HT1080 (cell line): ENCODE measurements around the gene RPL32. TPM values are rescaled to one million over a fixed set of nuclear protein-coding genes. Genes with fewer than 3 reads are reported as not detected.

Experiments used
- DNase-seq: peaks from one replicate; pipeline ENCODE4 v3.0.0-alpha.2; 2015; ENCODE audit warnings: low read depth
- total RNA-seq: library from RNA; depleted of rRNA; stranded (reverse); fragments of >200 nt; shearing (Covaris generic); gene quantifications from 2 replicates; pipeline ENCODE4 v1.2.3, GENCODE V29; 2014

Gene RPL32
- total RNA-seq, 1 experiment from 2014 or later, result 2,901 TPM

DNA sequence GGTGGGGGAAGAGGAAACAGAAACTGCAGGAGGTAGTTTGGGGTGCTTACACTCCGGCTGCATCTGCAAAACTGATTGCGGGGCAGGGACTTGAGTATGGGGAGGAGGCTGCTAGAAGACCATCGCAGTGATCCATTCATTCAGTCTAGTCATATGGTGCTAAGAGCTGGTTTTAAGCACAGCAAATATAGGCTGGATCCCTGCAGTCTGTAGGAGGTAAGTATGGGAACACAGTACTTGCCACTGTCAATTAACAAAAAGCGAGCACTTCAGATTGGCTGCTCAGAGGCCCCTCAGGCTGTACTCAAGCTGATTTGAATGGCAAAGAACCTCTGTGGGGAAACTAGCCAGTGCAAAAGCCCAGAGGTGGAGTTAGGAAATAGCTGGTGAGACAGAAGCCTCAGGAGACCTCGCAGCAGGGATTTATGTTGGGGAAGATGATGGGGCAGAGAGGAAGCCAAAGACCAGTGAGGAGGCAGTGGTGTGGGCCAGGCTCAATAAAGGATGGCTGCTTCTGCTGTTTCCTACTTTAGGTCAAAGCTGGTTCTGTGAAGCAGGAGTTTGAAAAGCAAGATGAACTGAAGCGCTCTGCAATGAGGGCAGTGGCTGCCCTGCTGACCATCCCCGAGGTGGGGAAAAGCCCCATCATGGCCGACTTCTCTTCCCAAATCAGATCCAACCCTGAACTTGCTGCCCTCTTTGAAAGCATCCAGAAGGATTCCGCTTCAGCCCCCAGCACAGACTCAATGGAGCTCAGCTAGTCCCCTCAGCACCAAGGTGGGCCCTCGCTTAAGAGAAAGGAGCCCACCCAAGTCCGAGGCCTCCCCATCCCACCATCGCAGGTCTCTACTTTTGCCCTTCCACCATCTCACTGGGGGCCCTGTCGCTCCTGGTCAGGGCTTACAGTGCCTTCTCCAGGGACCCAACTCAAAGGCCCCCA is 7.9 kb downstream of the RPL32 start:
- DNase-seq, result no peak

DNA sequence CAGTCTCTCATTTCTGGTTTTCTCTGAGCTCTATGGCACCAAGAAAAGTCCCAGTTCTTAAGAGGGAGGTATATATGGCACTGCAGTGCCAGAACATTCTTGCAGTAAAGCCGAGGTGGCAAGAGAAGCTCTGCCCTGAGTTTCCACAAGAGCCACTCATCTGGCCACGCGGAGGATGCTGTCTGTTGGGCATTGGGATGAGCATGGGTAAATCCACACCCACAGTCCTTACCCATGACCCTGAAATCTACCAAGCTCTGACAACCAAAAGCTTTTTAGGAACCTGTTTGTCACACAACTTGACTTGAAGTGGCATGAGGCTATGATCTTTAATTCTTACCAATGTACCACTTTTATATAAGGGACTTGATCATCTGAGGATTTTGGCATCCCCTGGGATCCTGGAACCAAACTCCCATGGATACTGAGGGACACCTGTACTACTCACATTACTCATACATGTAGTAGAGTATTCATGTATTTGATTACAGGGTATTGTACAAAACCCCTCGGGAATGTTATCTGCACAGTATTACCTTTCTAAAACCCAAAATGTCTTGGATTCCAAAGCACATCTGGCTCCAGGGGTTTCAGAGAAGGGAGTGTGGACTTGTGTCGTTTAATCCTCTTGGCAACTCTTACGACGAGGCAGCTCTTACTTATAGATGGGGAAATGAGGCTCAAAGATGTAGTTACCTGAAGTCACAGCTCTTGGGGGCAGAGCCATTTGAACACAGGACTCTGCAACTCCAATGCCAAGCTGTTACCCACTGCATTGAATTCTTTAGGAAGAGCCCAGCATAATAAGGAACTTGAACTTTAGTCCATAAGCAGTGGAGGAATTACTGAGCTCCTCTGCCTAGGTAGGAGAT is 8.8 kb downstream of the RPL32 start:
- no peak for DNase-seq

DNA sequence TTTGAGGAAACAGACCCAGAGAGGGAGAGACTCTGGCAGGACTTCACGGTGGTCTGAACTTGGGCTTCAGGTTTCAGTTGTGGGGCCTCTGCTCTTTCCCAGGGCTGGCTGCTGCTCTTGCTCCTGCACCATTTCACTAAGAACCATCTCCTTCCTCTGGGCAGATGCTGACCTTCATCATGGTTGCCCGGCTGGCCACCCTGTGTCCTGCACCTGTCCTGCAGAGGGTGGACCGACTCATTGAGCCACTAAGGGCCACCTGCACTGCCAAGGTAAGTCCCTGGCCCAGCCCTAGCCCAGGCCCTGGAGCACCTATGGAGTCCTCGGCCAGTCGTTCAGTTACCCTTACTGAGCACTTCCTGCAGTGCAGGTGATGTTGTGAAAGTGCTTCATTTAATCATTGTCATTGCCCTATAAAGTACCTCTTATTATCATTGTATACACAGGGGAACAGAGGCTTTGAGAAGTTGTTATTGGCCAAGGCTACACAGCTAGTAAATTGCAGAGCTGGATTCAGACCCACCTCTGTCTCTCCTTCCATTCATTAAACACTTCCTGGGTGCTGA is 10.0 kb downstream of the RPL32 start:
- no peak for DNase-seq

DNA sequence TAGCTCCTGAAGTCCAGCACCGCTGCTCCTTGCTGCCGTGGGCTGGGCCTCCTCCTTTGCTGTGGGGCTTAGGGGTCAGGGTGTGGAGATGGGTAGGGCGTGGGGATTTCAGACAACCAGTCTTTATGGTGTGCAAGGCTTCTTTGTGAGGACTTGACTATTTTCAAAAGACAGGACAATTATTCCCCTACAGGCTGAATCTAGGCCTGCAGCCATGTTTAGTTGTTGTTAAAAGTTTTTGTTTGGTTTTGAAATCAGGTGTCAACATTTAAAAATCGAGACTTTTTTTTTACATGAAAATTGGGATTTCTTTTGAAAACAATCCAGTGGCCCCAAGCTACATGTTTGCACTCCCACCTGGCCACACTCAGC is 10.6 kb downstream of the RPL32 start:
- DNase-seq, result no peak

DNA sequence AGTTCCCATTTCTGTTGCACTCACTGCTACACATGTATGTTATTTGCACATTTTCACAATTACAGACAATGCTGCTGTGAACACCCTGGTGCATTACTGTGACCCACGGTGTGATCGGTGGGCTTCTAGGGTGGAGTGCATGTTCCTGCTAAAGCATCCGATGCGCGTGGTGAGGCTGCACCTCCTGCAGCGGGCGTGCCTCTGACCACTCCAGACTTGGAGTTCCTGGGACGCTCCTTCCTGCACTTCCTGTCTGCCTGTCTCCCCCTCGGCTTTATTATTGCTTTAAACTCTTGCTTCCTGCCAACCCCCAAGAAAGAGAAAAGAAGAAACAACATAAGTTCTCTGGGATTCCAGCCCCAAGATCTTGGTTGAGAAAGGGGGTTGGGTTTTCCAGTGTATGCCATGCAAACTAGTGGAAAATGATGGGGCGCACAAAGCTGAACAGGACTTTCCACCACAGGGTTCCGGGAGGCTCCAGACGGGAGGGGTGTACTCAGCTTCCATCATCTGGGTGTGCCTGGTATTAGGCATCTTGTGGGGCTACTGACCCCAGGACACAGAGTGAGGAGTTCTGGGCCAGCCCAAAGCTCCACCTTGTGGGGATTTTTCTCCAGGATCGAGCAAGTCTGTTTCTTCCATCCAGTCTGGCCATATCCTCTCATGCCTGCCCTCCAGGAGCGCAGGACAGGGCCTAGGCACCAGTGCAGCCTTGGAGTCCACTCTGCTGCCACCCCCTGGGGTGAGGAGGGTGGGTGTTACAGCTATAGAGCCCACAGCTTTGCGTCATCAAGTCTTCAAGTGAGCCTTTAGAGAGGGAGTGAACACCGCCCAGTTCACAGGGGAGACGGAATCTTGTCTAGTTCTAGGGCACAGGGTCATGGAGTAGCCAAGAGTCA is 11.2 kb downstream of the RPL32 start:
- DNase-seq, result no peak

DNA sequence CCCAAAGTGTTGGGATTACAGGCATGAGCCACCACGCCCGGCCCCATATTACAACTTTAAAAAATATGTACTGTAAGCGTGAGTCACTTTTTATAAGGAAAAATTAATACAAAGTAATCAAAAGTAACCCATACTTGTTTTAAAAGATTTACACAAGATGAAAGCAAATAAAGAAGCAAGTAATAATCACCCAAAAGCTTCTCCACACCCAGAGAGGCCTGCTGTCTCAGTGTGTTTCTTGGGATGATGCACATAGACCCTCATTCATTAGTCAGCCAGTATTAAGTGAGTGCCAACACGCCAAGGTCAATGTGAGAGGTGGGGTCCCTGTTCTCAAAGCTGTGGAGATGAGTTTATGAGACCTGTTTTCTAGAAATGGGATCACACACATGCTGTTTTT is 12.0 kb downstream of the RPL32 start:
- DNase-seq, result no peak

DNA sequence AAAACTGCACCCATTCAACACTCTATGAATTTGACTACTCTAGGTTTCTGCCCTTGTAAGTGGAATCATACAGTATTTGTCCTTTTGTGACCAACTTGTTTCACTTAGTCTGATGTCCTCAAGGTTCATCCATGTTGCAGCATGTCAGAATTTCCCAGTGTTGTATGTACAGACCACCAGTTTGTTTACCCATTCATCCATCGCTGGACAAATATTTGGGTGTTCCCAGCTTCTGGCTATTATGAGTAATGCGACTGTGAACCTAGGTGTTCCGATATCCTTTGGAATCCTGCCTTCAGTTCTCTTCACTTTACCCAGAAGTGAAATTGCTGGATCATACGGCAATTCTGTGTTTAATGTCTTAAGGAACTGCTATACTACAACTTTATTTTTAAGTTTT is 12.6 kb downstream of the RPL32 start:
- no peak for DNase-seq

DNA sequence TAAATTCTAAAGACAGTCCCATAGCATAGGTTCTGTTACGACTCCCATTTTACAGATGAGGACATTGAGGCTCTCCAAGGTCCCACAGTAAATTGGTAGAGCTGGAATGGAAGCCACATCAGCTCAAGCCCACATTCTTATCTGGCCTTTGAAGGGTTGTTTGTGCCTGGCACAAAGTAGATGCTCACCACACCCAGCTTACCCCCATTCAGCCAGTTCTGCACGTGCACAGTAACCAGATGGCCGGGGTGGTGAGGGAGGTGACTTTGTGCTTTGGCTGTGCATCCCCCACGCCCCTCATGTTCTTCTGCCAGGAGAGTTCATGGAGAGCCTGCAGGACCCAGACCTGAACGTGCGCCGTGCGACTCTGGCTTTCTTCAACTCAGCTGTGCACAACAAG is 16.2 kb downstream of the RPL32 start:
- no peak for DNase-seq

DNA sequence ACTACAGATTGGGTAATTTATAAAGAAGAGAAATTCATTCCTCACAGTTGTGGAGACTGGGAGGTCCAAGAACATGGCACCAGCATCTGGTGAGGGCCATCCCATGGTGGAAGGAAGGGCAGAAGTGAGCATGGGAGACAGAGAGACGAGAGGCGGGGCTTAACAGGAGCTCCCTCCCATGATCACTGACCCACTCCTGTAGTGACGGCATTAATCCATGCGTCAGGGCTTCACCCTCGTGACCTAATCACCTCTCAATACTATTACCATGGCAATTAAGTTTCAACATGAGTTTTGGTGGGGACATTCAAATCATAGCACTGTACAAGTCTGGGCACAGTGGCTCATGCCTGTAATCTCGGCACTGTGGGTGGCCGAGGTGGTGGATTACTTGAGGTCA is 17.1 kb downstream of the RPL32 start:
- DNase-seq, result no peak

DNA sequence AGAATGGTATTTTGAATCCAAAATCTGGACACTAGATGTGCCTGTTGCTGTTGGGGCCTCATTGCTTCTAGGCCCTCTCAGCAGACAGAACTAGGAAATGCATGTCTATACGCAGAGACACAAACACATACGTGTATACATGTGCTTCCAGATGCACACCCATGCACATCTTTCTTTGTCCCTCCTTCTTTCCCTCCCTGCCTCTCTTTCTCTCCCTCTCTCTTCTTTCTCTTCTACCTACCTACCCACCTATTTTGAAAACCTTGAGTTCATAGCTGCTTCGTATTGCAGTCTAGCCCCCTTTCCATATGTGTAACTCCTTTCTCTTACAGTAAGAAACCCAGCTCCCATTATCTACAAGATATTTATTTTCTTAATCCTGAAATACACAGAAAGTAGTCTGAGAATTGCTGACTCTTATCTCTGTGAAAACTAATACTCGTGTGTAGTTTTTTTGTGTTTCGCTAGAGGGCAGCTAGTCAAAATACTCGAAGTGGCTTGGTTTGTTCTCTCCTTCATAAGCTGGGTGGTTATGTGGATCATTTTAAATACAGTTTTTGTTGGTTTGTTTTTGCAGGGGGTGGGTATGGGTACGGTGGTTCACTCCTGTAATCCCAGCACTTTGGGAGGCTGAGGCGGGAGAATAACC is 18.5 kb downstream of the RPL32 start:
- DNase-seq, result no peak

DNA sequence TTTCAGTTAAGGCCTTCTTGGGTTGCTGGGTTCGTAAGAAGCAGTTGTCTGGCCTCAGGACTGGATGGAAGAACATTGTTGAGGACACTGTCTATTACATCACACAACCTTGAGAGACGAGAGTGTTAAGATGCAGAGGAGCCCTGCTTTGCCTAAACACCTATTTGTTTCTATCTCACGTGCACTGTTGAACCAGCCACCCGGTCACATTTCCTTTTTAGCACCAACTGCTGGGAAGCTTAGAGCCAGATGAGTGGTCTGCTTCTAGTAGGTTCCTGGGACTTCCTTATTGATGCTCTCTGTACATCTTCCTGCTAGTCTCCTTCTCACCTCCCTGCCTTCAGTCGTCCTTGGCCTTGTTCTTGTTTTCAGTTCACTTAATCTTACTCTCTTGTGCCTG is 22.6 kb downstream of the RPL32 start:
- no peak for DNase-seq

DNA sequence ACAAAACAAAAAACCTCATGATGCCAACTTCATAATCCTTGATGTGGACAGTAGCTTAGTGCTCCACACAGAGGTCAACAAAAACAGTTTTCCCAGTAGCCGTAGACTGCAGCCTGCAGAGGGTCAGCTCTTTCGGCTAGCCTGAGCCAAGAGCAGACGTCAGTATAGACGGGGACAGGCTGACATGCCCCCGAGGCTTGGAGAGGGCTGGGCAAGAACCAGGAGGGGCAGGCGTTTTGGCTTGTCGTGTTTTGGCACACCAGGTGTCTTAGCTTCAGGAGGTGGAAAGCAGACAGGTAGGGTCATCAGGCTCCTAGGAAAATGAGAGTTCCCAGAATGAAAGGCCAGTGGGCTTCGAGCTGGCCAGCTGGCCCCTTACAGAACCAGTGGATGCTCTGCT is 23.1 kb downstream of the RPL32 start:
- DNase-seq, result no peak

DNA sequence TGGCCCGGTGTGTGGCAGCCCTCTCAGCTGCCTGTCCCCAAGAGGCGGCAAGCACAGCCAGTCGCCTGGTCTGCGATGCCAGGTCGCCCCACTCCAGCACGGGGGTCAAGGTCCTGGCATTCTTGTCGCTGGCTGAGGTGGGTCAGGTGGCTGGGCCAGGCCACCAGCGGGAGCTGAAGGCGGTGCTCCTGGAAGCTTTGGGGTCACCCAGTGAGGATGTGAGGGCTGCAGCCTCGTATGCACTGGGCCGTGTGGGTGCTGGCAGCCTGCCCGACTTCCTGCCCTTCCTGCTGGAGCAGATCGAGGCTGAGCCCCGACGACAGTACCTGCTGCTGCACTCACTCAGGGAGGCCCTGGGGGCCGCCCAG is 24.0 kb downstream of the RPL32 start:
- no peak for DNase-seq

DNA sequence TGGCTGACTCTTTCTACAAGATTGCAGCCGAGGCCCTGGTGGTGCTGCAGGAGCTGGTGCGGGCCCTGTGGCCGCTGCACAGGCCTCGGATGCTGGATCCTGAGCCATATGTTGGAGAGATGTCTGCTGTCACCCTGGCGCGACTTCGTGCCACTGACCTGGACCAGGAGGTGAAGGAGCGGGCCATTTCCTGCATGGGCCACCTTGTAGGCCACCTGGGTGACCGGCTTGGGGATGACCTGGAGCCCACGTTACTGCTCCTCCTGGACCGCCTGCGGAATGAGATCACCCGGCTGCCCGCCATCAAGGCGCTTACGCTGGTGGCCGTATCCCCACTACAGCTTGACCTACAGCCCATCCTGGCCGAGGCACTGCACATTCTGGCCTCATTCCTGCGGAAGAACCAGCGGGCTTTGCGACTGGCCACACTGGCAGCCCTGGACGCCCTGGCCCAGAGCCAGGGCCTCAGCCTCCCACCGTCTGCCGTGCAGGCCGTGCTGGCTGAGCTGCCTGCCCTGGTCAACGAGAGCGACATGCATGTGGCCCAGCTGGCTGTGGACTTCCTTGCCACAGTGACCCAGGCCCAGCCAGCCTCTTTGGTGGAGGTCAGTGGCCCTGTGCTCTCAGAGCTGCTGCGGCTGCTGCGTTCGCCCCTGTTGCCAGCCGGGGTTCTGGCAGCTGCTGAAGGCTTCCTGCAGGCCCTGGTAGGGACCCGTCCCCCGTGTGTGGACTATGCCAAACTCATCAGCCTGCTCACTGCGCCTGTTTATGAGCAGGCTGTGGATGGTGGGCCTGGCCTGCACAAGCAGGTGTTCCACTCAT is 24.6 kb downstream of the RPL32 start:
- no peak for DNase-seq

DNA sequence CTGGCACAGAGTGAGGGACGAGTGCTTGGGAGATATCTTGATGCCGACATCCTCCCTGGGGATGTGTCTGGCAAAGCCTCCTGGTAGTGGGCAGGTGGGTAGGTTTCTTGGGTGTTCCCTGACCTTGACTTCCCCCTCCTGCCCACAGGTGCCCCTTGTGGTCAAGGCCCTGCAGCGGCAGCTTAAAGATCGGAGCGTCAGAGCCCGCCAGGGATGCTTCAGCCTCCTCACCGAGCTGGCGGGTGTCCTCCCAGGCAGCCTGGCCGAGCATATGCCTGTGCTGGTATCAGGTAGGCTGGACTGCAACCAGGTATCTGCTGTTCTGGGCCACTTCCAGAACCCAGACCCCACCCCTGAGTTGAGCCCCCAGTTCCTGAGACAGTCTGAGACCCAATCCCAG is 25.6 kb downstream of the RPL32 start:
- DNase-seq, result no peak

DNA sequence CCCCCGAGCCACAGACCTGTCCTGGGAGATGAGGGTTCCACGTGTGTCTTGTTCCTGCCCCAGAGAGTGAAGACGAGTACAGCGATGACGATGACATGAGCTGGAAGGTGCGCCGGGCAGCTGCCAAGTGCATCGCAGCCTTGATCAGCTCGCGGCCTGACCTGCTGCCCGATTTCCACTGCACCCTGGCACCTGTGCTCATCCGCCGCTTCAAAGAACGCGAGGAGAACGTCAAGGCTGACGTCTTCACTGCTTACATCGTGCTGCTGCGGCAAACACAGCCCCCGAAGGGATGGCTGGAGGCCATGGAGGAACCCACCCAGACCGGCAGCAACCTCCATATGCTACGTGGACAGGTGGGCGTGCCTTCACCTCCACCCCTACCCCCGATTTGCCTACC is 26.3 kb downstream of the RPL32 start:
- DNase-seq, result no peak

DNA sequence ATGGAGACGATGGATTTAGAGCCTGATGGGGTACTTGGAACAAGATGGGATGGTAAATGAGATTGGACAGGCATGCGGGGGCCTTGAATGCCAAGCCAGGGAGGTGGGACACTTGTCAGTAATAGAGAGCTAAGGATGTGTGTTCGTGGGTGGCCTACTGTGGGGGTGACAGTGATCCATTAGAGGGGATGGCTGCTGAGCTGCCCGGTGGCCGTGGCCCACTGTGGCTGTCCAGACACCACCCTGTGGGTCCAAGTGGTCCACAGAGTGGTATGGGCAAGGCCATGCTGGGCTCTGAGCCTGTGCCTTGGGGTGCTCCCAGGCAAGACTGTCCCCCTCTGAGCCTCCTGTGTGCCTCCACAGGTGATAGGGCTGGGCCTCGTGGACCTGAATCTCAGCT is 27.4 kb downstream of the RPL32 start:
- no peak for DNase-seq

DNA sequence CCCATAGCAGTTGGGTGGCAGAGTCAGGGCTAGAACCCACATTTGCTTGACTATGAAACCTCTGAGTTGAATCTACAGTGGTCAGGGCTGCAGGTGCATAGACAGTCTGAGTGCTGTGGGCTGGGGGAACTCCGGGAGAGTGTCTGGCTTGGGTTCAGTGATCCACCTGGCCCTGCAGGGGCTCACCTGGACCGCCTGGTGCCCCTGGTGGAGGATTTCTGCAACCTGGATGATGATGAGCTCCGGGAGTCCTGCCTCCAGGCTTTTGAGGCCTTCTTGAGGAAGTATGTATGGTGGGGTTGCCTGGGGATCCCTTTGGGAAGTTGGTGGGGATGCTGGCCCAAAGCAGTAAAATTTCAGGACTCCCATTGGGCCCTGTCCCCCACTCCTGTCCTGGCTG is 28.6 kb downstream of the RPL32 start:
- DNase-seq, result no peak

DNA sequence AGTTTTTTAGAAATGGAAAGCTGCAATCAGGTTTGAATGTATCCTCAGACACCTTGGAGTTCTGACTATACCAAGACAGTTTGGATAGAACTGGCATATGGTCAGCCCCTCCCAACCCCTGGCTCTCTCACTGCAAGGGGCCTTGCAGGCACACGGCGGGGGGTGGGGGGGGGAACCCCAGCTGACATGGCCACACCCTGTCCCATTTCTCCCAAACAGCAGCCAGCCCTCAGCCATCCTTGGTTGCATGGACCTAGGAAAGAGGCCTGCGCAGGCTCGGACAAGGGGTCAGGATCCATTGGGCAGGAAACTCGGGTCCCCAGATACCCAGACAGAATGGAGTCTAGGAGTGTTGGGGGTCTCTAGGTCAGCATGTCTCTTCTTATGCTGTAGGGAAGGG is 30.4 kb downstream of the RPL32 start:
- DNase-seq, result no peak
